ENCODE data around the gene COL9A3.

Gene COL9A3

GRCh38 chr20:62816884-62817873 is at the start of gene COL9A3:
COL9A3 (plus strand) TSS chr20:62817050; CDS start chr20:62817065, 15 bp downstream.
- no peak for DNase-seq (ENCODE audit: low read depth)

GRCh38 chr20:62768234-62768546 is 48.7 kb upstream of the COL9A3 start:
- no peak for DNase-seq (ENCODE audit: low read depth)

GRCh38 chr20:62768551-62769287 is 48.1 kb upstream of the COL9A3 start:
- peak; percentile 64 for DNase-seq (ENCODE audit: low read depth)

GRCh38 chr20:62769346-62770071 is 47.3 kb upstream of the COL9A3 start:
- no peak for DNase-seq (ENCODE audit: low read depth)

GRCh38 chr20:62770111-62770910 is 46.5 kb upstream of the COL9A3 start:
- DNase-seq (ENCODE audit: low read depth) = no peak

- no peak for DNase-seq (ENCODE audit: low read depth)
Observed at GRCh38 chr20:62770916-62771315, 45.9 kb upstream of the COL9A3 start.

- no peak for DNase-seq (ENCODE audit: low read depth)
Observed at GRCh38 chr20:62771396-62772102, 45.3 kb upstream of the COL9A3 start.

GRCh38 chr20:62772103-62772611 is 44.7 kb upstream of the COL9A3 start:
- no peak for DNase-seq (ENCODE audit: low read depth)

GRCh38 chr20:62772619-62772989 is 44.2 kb upstream of the COL9A3 start:
- DNase-seq (ENCODE audit: low read depth) = no peak

- peak; percentile 24 for DNase-seq (ENCODE audit: low read depth)
Observed at GRCh38 chr20:62772990-62773844, 43.6 kb upstream of the COL9A3 start.

- DNase-seq (ENCODE audit: low read depth) = no peak
Observed at GRCh38 chr20:62773845-62774714, 42.8 kb upstream of the COL9A3 start.

GRCh38 chr20:62774762-62775161 is 42.1 kb upstream of the COL9A3 start:
- no peak for DNase-seq (ENCODE audit: low read depth)

- no peak for DNase-seq (ENCODE audit: low read depth)
Observed at GRCh38 chr20:62775206-62775605, 41.6 kb upstream of the COL9A3 start.

GRCh38 chr20:62776035-62776691 is 40.7 kb upstream of the COL9A3 start:
- DNase-seq (ENCODE audit: low read depth) = no peak

- DNase-seq (ENCODE audit: low read depth) = peak; percentile 39
Observed at GRCh38 chr20:62776692-62777527, 39.9 kb upstream of the COL9A3 start.

- DNase-seq (ENCODE audit: low read depth) = no peak
Observed at GRCh38 chr20:62777528-62777830, 39.4 kb upstream of the COL9A3 start.

GRCh38 chr20:62778058-62778457 is 38.8 kb upstream of the COL9A3 start:
- DNase-seq (ENCODE audit: low read depth) = no peak

All from EH (cell line).